RWPE2 (cell line): ENCODE results near the gene MYO6.

ENCODE experiments used
- ATAC-seq: fragments of 200-7000 bp; cut with Tn5 transposase; 3 replicates; pipeline ENCODE4 v1.9.1; 2021; ENCODE audit warnings: low read depth
- DNase-seq: peaks from one replicate; pipeline ENCODE4 v3.0.0-alpha.2; 2020; ENCODE audit warnings: low spot score
- H3K27ac ChIP-seq: fragments of 450-650 bp; 2 replicates; pipeline ENCODE4 v1.5.1; 2017; ENCODE audit warnings: mild to moderate bottlenecking; ENCODE audit not compliant: poor library complexity, severe bottlenecking
- H3K27me3 ChIP-seq: fragments of 250-450 bp; sonication (Bioruptor Pico); 2 replicates; pipeline ENCODE4 v1.5.1; 2021; ENCODE audit warnings: mild to moderate bottlenecking, moderate library complexity; ENCODE audit not compliant: insufficient read depth, poor library complexity, severe bottlenecking
- H3K36me3 ChIP-seq: fragments of 250-450 bp; sonication (Bioruptor Pico); 2 replicates; pipeline ENCODE4 v1.5.1; 2020; ENCODE audit warnings: low read depth, mild to moderate bottlenecking, moderate library complexity
- H3K4me1 ChIP-seq: fragments of 250-450 bp; sonication (Bioruptor Pico); 2 replicates; pipeline ENCODE4 v1.5.1; 2021; ENCODE audit warnings: mild to moderate bottlenecking, moderate library complexity; ENCODE audit not compliant: insufficient read depth, poor library complexity, severe bottlenecking
- H3K4me3 ChIP-seq: fragments of 250-450 bp; sonication (Bioruptor Pico); 2 replicates; pipeline ENCODE4 v1.5.1; 2021; ENCODE audit warnings: mild to moderate bottlenecking, moderate library complexity; ENCODE audit not compliant: severe bottlenecking
- H3K9me3 ChIP-seq: fragments of 250-450 bp; sonication (Bioruptor Pico); 2 replicates; pipeline ENCODE4 v1.5.1; 2021; ENCODE audit warnings: mild to moderate bottlenecking, moderate library complexity; ENCODE audit not compliant: severe bottlenecking
- TF ChIP-seq, protein P1 (sequence below): fragments of 450-650 bp; IDR thresholded peaks from one replicate; pipeline ENCODE4 v1.5.1; 2017; ENCODE audit warnings: mild to moderate bottlenecking, moderate library complexity; ENCODE audit not compliant: poor library complexity, severe bottlenecking

The MYO6 gene

DNA sequence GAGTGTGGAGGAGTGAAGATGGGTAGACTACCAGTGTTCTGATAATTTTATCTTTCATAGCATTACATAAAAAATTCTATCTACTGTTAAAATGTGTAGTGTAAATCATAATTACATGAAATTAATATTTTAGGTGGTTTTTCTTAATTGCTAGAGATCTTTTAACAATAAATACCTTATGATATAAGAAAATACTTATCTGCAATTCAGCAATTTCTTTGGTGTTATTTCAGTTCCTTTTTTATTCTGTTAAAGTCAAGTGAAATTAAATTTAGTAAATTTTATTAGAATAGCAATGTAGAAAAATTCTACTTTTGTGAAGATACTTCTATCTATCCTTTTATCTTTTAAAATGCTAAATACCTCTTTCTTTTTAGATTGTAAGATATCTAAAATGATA is 219.1 kb downstream of the MYO6 start:
- H3K4me1 ChIP-seq, result no peaks in the 10 kb centered on the region
- no peaks in the 10 kb centered on the region for H3K9me3 ChIP-seq
- ATAC-seq, result no peak
- H3K4me3 ChIP-seq, result no peak overlapping the region
- no peaks in the 10 kb centered on the region for H3K27me3 ChIP-seq
- no peak for DNase-seq
- H3K36me3 ChIP-seq, result no peaks in the 10 kb centered on the region
- H3K27ac ChIP-seq, result no peak overlapping the region
- TF ChIP-seq, protein P1, sequence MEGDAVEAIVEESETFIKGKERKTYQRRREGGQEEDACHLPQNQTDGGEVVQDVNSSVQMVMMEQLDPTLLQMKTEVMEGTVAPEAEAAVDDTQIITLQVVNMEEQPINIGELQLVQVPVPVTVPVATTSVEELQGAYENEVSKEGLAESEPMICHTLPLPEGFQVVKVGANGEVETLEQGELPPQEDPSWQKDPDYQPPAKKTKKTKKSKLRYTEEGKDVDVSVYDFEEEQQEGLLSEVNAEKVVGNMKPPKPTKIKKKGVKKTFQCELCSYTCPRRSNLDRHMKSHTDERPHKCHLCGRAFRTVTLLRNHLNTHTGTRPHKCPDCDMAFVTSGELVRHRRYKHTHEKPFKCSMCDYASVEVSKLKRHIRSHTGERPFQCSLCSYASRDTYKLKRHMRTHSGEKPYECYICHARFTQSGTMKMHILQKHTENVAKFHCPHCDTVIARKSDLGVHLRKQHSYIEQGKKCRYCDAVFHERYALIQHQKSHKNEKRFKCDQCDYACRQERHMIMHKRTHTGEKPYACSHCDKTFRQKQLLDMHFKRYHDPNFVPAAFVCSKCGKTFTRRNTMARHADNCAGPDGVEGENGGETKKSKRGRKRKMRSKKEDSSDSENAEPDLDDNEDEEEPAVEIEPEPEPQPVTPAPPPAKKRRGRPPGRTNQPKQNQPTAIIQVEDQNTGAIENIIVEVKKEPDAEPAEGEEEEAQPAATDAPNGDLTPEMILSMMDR, result no peak
